ENCODE measurements around the gene IFI35. TPM values are rescaled to one million over a fixed set of nuclear protein-coding genes. Genes with fewer than 3 reads are reported as not detected.

Gene IFI35
- total RNA-seq, 2 donors from 2014 or later, result 3.0 to 5.1 TPM

Other genes with a start within 250 kb of the IFI35 start
- gene RAMP2, start 245.6 kb upstream of the IFI35 start, total RNA-seq, result 1 to 10 TPM; 4.9 to 5.1 TPM
- gene VPS25, start 233.3 kb upstream of the IFI35 start, total RNA-seq, result 100 to 1,000 TPM; 114 to 126 TPM
- 1 to 10 TPM; 2.1 to 3.3 TPM for gene WNK4, start 226.2 kb upstream of the IFI35 start, total RNA-seq
- gene COA3, start 208.1 kb upstream of the IFI35 start, total RNA-seq, result 10 to 100 TPM; 64.6 to 67.8 TPM
- gene CNTD1, start 207.9 kb upstream of the IFI35 start, total RNA-seq, result not detected
- gene BECN1, start 182.5 kb upstream of the IFI35 start, total RNA-seq, result 10 to 100 TPM; 59.9 to 60.6 TPM
- gene PSME3, start 173.4 kb upstream of the IFI35 start, total RNA-seq, result 100 to 1,000 TPM; 153 to 178 TPM
- 1 to 10 TPM; 3.7 to 3.8 TPM for gene AOC2, start 162.2 kb upstream of the IFI35 start, total RNA-seq
- 1 to 10 TPM; 1.3 to 1.9 TPM for gene AOC3, start 155.6 kb upstream of the IFI35 start, total RNA-seq
- gene G6PC1, start 106.0 kb upstream of the IFI35 start, total RNA-seq, result not detected
- gene AARSD1, start 42.3 kb upstream of the IFI35 start, total RNA-seq, result 10 to 100 TPM; 48.7 to 50.9 TPM
- 1 to 10 TPM; 4.6 to 7.9 TPM for gene PTGES3L, start 26.7 kb upstream of the IFI35 start, total RNA-seq
- 10 to 100 TPM; 17.7 to 18.5 TPM for gene RUNDC1, start 26.2 kb upstream of the IFI35 start, total RNA-seq
- gene RPL27, start 8.4 kb upstream of the IFI35 start, total RNA-seq, result 1,000 to 10,000 TPM; 1,077 to 1,196 TPM
- 100 to 1,000 TPM; 306 to 402 TPM for gene VAT1, start 15.6 kb downstream of the IFI35 start, total RNA-seq
- 10 to 100 TPM; 36.1 to 55.5 TPM for gene RND2, start 18.4 kb downstream of the IFI35 start, total RNA-seq
- gene BRCA1, start 118.6 kb downstream of the IFI35 start, total RNA-seq, result 10 to 100 TPM; 45.4 to 59.0 TPM
- gene NBR1, start 164.4 kb downstream of the IFI35 start, total RNA-seq, result 10 to 100 TPM; 53.2 to 55.7 TPM
- gene TMEM106A, start 205.1 kb downstream of the IFI35 start, total RNA-seq, result 10 to 100 TPM; 11.2 to 11.3 TPM
- not detected for gene CCDC200, start 221.8 kb downstream of the IFI35 start, total RNA-seq
- 1,000 to 10,000 TPM; 5,418 to 7,320 TPM for gene RNU2-1, start 227.2 kb downstream of the IFI35 start, total RNA-seq